HK-2 (cell line): Measurements from ENCODE around the gene ALG6.

ENCODE experiments used
- DNase-seq: peaks from one replicate; pipeline ENCODE4 v3.0.0-alpha.2; 2018; ENCODE audit not compliant: unreplicated experiment

Gene ALG6

DNA sequence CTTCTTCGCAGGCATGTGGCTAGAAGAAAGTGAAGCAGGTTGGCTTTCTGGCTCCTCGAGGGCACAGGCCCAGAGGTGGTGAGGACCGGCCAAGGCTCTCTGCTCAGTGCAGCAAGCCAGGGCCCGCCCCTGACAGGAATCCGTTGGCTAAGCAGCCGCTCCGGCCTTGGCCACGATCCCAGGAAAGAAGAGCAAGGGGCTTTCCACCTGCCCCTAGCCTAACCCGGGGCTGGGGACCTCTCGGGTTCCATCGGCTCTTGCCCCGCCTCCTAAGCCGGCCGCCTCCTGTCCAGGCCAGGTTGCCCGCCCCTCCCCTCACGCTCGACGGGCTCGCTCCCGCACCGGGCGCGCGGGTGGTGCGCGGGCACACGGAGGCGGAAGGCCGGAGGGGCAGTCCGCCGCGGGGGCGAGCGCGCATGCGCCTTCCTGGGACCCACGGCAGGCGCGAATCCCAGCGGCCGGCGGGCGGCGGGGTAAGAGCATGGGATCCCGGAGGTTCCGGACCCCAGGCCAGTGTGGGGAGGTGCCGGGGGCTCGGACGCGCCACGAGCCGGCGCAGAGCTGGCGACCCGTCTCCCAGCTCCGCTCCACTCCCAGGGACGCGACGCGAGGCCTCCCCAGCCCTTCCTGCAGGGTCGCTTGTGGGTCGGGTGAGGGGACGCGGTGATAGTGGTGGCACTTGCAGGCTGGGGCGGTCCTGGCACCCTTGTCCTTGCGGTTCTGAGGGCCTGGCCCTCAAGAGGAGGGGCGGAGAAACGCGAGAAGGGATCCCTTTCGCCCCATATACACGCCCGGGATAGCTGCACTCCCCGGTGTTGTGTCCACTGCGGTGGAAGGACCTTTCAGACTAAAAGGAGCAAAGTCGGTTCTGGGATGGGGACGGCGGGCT is at the start of gene ALG6:
ALG6 (plus strand) TSS at position 413 of the 889 bp plus-strand sequence. CDS start 3,351 bp downstream, outside the sequence.
- peak; percentile 97 for DNase-seq

- no peak for DNase-seq
Observed at GRCh38 chr1:63317817-63318152, 49.6 kb upstream of the ALG6 start.

GRCh38 chr1:63318201-63318979 is 49.0 kb upstream of the ALG6 start:
- no peak for DNase-seq

DNA sequence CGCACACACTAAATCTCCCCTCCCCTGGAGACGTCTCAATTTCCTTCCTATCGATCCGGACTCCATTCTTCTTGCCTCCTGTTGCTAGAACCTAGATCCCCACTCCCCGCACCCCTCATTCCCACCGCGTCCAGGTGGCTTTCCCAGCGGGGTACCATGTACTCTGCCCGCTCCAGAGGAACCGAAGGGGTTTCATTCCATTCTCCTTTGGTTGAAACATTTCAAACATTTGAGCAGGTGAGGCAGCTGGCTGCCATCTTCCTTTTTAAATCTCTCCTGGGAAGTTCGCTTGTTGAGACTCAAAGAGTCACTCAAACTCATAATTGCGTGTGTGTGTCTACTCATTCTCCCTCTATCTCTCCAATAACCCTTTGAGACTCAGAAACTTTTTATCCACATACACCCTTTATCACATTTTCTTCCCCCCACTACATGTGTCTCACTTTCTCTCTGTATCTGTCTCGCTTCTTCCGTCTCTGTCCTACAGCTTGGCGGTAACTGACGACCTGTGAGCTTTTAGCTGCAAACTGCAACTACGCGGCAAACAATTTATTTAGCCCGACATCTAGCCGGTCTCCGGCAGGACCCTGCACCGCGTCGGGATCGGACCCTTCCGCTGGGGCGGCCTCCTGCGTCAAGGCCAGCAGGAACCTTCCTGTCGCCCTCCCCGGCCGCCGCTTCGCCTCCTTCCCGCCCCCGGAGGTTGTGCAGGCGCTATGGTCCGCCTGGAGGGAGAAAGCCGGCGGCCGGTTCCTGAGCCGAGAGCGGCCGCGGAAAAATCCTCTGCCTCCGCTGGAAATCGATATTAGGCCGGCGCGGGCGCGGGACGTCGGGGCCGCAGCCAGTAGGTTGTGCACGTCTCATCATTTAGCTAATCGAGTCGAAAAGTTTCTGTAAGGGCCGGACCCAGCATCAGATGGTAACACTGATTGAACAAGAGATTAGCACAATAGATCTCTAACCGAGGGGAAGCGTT is 48.1 kb upstream of the ALG6 start:
- no peak for DNase-seq

DNA sequence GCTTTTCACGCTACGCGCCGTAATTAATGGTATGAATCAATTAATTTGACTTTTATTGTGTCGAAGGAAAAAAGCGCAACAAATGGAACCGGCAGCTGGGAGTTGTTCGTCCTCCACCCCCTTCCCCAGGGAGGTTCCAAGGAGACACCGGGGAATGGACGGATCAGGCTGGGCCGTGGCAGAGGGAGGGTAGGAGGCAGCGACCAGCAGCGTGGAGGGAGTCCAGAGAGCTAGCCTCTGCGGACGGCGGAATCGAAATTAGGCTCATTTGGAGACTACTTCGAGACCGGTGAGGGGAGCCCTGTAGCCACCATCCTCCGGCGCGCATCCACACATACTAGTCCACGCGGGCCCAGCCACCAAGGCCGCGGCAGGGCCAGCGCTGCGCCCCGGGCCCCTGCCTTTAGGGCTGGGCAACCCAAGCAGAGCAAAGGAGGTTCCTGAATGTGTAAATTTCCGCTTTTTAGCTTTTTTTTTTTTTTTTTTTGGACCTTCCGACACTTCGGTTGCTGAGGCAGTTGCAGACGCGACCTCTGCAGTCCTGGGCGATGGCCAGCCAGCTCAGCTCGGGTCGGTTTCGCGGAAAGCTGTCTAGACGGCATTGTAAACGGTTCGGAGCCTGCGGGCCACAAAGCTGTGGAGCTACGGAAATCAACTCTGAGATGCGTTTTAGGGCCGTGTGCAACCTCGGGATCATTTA is 47.3 kb upstream of the ALG6 start:
- DNase-seq, result no peak

- DNase-seq, result no peak
Observed at GRCh38 chr1:63321066-63321784, 46.2 kb upstream of the ALG6 start.

DNA sequence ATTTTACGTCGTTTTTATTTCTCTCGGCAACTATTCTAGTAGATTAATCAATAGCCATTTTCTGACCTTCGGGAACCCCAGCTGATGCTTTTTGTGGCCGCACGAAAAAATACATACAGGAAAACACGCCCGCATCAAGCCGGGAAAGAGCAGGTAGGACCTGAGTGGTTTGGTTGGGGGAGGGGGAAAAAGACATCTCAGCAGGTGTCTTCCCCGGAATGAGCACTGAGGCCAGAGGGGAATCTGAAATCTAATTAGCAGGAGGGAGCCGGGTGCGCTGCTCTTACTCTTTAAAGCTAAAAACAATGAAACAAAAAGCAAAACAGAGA is 45.7 kb upstream of the ALG6 start:
- DNase-seq, result no peak

GRCh38 chr1:63322114-63322943 is 45.1 kb upstream of the ALG6 start, which contains the start of gene FOXD3:
Gene FOXD3, plus strand, starts transcription at chr1:63322567. Its CDS starts 492 bp downstream, at chr1:63323059.
- no peak for DNase-seq

DNA sequence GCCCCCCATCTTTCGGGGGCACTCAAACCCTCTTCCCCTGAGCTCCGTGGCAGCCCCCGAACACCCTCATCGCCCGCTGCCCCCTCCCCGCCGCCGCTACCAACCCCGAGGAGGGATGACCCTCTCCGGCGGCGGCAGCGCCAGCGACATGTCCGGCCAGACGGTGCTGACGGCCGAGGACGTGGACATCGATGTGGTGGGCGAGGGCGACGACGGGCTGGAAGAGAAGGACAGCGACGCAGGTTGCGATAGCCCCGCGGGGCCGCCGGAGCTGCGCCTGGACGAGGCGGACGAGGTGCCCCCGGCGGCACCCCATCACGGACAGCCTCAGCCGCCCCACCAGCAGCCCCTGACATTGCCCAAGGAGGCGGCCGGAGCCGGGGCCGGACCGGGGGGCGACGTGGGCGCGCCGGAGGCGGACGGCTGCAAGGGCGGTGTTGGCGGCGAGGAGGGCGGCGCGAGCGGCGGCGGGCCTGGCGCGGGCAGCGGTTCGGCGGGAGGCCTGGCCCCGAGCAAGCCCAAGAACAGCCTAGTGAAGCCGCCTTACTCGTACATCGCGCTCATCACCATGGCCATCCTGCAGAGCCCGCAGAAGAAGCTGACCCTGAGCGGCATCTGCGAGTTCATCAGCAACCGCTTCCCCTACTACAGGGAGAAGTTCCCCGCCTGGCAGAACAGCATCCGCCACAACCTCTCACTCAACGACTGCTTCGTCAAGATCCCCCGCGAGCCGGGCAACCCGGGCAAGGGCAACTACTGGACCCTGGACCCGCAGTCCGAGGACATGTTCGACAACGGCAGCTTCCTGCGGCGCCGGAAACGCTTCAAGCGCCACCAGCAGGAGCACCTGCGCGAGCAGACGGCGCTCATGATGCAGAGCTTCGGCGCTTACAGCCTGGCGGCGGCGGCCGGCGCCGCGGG is 44.2 kb upstream of the ALG6 start:
- DNase-seq, result peak; percentile 33

DNA sequence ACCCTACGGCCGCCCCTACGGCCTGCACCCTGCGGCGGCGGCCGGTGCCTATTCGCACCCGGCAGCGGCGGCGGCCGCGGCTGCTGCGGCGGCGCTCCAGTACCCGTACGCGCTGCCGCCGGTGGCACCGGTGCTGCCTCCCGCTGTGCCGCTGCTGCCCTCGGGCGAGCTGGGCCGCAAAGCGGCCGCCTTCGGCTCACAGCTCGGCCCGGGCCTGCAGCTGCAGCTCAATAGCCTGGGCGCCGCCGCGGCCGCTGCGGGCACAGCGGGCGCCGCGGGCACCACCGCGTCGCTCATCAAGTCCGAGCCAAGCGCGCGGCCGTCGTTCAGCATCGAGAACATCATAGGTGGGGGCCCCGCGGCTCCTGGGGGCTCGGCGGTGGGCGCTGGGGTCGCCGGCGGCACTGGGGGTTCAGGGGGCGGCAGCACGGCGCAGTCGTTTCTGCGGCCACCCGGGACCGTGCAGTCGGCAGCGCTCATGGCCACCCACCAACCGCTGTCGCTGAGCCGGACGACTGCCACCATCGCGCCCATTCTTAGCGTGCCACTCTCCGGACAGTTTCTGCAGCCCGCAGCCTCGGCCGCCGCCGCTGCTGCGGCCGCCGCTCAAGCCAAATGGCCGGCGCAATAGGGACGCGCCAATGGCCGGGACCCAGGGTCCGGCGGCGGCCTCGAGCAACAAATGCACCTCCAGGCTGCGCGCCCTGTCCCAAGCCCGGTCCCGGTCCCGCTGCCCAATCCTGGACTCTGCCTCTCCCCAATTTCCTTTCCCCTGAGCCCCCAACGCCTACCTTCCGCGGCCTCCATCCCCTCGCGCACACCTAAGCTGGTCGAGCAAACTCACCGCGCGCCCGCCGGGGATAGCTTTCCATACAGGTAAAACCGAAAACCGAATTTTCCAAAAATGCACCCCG is 43.3 kb upstream of the ALG6 start:
- DNase-seq, result no peak

DNA sequence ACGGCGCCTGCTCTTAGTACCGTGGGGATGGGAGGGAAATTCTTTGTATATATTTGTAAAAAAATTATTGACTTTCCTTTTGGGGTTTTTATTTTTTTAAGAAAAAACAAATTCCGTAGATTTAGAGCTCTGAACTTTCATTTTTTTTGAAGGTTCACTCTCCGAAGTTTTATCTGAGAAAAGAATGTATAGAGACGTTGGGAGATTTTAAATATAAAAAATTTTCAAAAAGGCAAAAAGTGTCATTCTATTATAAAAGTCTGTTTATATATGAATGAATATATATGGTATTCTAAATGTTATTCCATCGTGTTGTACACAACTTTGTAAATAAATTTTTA is 42.7 kb upstream of the ALG6 start:
- no peak for DNase-seq

- DNase-seq, result no peak
Observed at GRCh38 chr1:63325279-63325985, 42.0 kb upstream of the ALG6 start.

GRCh38 chr1:63326106-63326472 is 41.3 kb upstream of the ALG6 start:
- no peak for DNase-seq

GRCh38 chr1:63326473-63327380 is 40.7 kb upstream of the ALG6 start:
- DNase-seq, result no peak

DNA sequence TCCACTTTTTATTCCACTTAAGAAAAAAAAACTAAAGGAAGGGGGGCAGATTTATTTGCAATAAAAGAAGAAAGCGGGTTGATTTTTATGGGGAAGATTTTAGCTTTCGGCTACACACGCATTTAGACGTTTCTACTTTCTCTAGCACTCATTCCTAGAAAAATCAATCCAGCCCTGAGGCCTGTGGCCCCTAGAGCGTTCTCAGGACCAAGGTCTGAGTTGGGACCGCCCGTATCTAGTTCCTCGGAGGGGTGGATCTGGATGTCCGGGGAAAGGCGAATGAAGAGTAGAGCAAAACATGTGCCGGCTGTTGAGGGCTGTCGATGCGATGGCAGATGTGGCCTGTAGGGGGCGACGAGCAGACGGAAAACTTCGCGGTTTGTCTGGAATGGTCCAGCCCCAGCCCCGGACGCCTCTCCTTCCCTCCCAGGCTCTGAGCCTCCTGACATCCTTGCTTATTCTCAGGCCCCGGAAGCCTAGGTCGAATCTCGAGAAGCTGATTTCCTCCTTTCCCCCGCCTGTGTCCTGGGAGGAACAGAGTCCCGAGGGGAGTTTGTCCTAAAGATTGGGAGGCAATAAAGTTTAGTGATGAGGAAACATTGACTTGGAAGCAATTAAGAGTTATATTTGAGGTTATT is 39.9 kb upstream of the ALG6 start:
- peak; percentile 76 for DNase-seq
